IMR-90 (cell line): Measurements from ENCODE around the gene NLRP1.

Experiments
- BHLHE40 ChIP-seq: fragments of 150-350 bp; IDR thresholded peaks from 2 replicates; pipeline ENCODE4 v1.6.1; 2016; ENCODE audit warnings: mild to moderate bottlenecking, low read depth, low read length
- CEBPB ChIP-seq: IDR thresholded peaks from 2 replicates; pipeline ENCODE4 v1.6.1; 2012; ENCODE audit warnings: low read depth, low read length, improper control_type of control experiment
- CHD1 ChIP-seq: IDR thresholded peaks from 2 replicates; pipeline ENCODE4 v1.6.1; 2012; ENCODE audit warnings: low read depth, low read length, improper control_type of control experiment
- FOS ChIP-seq: fragments of 150-350 bp; IDR thresholded peaks from 2 replicates; pipeline ENCODE4 v1.6.1; 2016; ENCODE audit warnings: low read depth, low read length
- MXI1 ChIP-seq: IDR thresholded peaks from 2 replicates; pipeline ENCODE4 v1.6.1; 2012; ENCODE audit warnings: low read depth, mild to moderate bottlenecking, low read length, moderate library complexity, borderline replicate concordance
- POLR2A ChIP-seq: IDR thresholded peaks from 2 replicates; pipeline ENCODE4 v1.6.1; 2012; ENCODE audit warnings: mild to moderate bottlenecking, low read depth, low read length
- RCOR1 ChIP-seq: IDR thresholded peaks from 2 replicates; pipeline ENCODE4 v1.6.1; 2012; ENCODE audit warnings: mild to moderate bottlenecking, low read length, improper control_type of control experiment; ENCODE audit not compliant: insufficient replicate concordance
- SMC3 ChIP-seq: fragments of 150-350 bp; IDR thresholded peaks from 2 replicates; pipeline ENCODE4 v1.6.1; 2016; ENCODE audit warnings: low read depth, mild to moderate bottlenecking, antibody characterized with exemption, low read length, moderate library complexity
- TF ChIP-seq, protein P1 (sequence below): conservative IDR thresholded peaks from 2 replicates; pipeline ENCODE4 v1.5.1; 2012; ENCODE audit warnings: mild to moderate bottlenecking, low read depth, low read length, improper control_type of control experiment
- TF ChIP-seq, protein P2 (sequence below): fragments of 150-350 bp; IDR thresholded peaks from 2 replicates; pipeline ENCODE4 v1.6.1; 2017; ENCODE audit warnings: mild to moderate bottlenecking, antibody characterized with exemption, low read length, low read depth
- TF ChIP-seq, protein P3 (sequence below): fragments of 150-350 bp; IDR thresholded peaks from 2 replicates; pipeline ENCODE4 v1.6.1; 2016; ENCODE audit warnings: low read depth, mild to moderate bottlenecking, low read length, moderate library complexity, borderline replicate concordance

DNA sequence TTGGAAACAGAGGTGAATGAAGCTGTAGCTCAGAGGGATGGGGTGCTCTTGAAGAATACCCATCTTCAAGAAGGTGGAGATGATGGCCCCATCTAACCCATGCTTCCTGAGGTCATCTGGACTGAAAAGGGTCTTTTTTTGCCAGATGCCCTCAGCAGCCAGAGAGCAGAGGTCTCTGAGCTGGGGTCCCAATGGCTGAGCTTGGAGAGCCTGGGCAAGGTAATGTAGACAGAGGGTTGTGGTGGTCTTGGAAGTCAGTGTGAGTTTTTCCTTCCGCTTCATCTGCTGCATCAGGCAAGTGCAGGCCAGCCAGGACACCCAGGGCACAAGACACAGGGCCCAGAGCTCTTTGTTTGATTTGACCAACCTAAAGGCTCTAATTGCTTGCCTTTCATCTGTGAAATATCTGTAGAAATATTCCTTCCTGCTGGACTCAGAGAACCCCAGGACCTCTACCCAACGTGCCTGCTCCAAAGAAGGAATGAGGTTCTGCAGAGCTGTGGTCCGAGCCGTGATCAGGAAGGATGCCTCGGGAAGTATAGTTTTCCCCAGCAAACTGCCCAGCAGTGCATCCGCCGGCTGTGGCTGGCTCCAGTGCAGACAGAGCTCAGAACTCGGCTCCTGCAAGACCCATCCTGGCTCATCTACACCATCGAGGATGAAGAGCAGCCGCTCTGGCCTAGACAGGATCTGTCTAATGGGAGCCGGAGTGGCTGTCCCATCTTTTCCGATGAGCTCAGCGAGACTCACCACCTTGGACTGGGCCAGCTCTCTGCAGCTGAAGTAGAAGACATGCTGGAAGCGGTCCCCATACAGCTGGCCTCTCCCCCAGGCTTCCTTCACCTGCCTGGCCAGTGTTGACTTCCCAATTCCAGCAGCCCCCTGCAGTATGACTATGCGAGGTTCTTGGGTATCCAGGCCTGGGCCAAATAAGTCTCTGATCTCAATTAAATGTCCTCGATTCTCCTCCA lies 25.2 kb downstream of the NLRP1 start:
- TF ChIP-seq, protein P1, sequence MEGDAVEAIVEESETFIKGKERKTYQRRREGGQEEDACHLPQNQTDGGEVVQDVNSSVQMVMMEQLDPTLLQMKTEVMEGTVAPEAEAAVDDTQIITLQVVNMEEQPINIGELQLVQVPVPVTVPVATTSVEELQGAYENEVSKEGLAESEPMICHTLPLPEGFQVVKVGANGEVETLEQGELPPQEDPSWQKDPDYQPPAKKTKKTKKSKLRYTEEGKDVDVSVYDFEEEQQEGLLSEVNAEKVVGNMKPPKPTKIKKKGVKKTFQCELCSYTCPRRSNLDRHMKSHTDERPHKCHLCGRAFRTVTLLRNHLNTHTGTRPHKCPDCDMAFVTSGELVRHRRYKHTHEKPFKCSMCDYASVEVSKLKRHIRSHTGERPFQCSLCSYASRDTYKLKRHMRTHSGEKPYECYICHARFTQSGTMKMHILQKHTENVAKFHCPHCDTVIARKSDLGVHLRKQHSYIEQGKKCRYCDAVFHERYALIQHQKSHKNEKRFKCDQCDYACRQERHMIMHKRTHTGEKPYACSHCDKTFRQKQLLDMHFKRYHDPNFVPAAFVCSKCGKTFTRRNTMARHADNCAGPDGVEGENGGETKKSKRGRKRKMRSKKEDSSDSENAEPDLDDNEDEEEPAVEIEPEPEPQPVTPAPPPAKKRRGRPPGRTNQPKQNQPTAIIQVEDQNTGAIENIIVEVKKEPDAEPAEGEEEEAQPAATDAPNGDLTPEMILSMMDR = no peak
- no peak for TF ChIP-seq CHD1
- TF ChIP-seq RCOR1 = no peak
- TF ChIP-seq CEBPB = no peak
- TF ChIP-seq POLR2A = no peak
- no peak for TF ChIP-seq FOS
- TF ChIP-seq, protein P2, sequence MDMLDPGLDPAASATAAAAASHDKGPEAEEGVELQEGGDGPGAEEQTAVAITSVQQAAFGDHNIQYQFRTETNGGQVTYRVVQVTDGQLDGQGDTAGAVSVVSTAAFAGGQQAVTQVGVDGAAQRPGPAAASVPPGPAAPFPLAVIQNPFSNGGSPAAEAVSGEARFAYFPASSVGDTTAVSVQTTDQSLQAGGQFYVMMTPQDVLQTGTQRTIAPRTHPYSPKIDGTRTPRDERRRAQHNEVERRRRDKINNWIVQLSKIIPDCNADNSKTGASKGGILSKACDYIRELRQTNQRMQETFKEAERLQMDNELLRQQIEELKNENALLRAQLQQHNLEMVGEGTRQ = no peak
- TF ChIP-seq, protein P3, sequence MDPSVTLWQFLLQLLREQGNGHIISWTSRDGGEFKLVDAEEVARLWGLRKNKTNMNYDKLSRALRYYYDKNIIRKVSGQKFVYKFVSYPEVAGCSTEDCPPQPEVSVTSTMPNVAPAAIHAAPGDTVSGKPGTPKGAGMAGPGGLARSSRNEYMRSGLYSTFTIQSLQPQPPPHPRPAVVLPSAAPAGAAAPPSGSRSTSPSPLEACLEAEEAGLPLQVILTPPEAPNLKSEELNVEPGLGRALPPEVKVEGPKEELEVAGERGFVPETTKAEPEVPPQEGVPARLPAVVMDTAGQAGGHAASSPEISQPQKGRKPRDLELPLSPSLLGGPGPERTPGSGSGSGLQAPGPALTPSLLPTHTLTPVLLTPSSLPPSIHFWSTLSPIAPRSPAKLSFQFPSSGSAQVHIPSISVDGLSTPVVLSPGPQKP = no peak
- TF ChIP-seq MXI1 = no peak
- no peak for TF ChIP-seq SMC3
- TF ChIP-seq BHLHE40 = no peak
